ENCODE results near the gene SREBF1. TPM values are rescaled to one million over a fixed set of nuclear protein-coding genes. Genes with fewer than 3 reads are reported as not detected.

SREBF1 gene
- total and polyA plus RNA-seq, 10 of the 15 experiments (the other 5 are each of a cell fraction or from before 2014, with no cell fraction given): 1.4 to 84.6 (median 20.4) TPM

DNA sequence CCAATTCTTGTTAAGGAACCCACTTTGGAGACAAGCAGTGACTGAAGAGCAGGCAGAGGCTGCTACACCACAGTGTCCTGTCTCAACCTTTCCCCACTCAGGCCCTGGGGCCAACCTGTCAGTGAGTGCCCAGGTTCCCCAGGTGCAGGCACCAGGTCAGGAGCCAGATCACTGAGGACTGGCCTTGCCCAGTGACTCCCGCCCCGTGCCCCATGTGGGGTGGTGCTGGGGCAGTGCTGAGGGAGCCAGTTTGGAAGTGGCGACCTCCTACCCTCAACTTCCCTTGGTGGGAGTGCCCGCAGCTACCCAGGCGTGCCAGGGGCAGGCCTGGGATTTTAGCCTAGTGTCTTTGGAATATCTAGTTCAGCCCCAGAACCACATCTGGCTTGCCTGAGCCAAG is 29.3 kb downstream of the SREBF1 start:
- H2AFZ ChIP-seq (ENCODE audit: control insufficient read depth, low read depth, low read length): no peak overlapping the region
- ChIA-PET CTCF (interaction anchor here (0.7 to 0.8 kb wide), 2 partner anchors 23 to 131 kb away, joined by 3 read pairs; no protein-coding TSS in a partner anchor), RAD21 (ENCODE audit: unreplicated experiment) (no interaction called here), POLR2A (no interaction called here), SMC1A (ENCODE audit: uncharacterized antibody, unreplicated experiment) (interaction anchor here (1.6 to 1.7 kb wide), 2 partner anchors 47 to 54 kb away, joined by 5 to 6 read pairs; no protein-coding TSS in a partner anchor)
- H3K27ac ChIP-seq (ENCODE audit: control insufficient read depth, insufficient read depth): no peak overlapping the region
- no peaks in the 10 kb centered on the region for H3K27me3 ChIP-seq (replicated peaks in 1 of 2; ENCODE audit: control insufficient read depth in 2 of 2, insufficient read depth in 2 of 2, low read length in 1 of 2)
- H3K36me3 ChIP-seq (ENCODE audit: control insufficient read depth in 2 of 2, insufficient read depth in 2 of 2, low read length in 1 of 2): peaks cover 5 to 10% of the 10 kb centered on the region in 2 experiments; a peak in 3 of 4 replicates
- peaks cover 5% of the 10 kb centered on the region; the same call in 1 of the 2 replicates for H4K20me1 ChIP-seq (ENCODE audit: control insufficient read depth, insufficient read depth)
- ATAC-seq (no peak), DNase-seq (ENCODE audit: low read depth, low spot score) (no peak), FAIRE-seq (no peak)
- no peak overlapping the region for H3K4me2 ChIP-seq (ENCODE audit: control insufficient read depth, insufficient read depth)
- H3K4me1 ChIP-seq (ENCODE audit: control insufficient read depth, insufficient read depth, low read length): peaks cover 8% of the 10 kb centered on the region
- no peaks in the 10 kb centered on the region for H3K9me3 ChIP-seq (replicated peaks; ENCODE audit: control insufficient read depth, insufficient read depth, low read length)
- intact Hi-C loops (cut with micrococcal nuclease; ENCODE audit: unreplicated experiment): no loop called here
- in situ Hi-C loops (cut with MboI): loop anchor here (5.0 kb wide), 1 partner anchor 225 kb away; no protein-coding TSS in a partner anchor
- TF ChIP-seq, protein P1, sequence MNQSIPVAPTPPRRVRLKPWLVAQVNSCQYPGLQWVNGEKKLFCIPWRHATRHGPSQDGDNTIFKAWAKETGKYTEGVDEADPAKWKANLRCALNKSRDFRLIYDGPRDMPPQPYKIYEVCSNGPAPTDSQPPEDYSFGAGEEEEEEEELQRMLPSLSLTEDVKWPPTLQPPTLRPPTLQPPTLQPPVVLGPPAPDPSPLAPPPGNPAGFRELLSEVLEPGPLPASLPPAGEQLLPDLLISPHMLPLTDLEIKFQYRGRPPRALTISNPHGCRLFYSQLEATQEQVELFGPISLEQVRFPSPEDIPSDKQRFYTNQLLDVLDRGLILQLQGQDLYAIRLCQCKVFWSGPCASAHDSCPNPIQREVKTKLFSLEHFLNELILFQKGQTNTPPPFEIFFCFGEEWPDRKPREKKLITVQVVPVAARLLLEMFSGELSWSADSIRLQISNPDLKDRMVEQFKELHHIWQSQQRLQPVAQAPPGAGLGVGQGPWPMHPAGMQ (IDR thresholded peaks at IDR 0.05; ENCODE audit: borderline replicate concordance): no peak
- no peak for TF ChIP-seq IKZF2 (IDR thresholded peaks at IDR 0.05)
- TF ChIP-seq, protein P2, sequence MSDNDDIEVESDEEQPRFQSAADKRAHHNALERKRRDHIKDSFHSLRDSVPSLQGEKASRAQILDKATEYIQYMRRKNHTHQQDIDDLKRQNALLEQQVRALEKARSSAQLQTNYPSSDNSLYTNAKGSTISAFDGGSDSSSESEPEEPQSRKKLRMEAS (IDR thresholded peaks at IDR 0.05; ENCODE audit: low read depth, low read length): no peak
- TF ChIP-seq, protein P3, sequence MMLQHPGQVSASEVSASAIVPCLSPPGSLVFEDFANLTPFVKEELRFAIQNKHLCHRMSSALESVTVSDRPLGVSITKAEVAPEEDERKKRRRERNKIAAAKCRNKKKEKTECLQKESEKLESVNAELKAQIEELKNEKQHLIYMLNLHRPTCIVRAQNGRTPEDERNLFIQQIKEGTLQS (IDR thresholded peaks at IDR 0.05; ENCODE audit: borderline replicate concordance, extremely low read depth, low read depth, low read length): no peak
- no peak for TF ChIP-seq TCF3 (IDR thresholded peaks at IDR 0.05; ENCODE audit: borderline replicate concordance, insufficient read depth, low read depth, low read length)
- no peak for TF ChIP-seq FOS (IDR thresholded peaks at IDR 0.05; ENCODE audit: borderline replicate concordance, extremely low read depth, insufficient read length)
- no peak for TF ChIP-seq PML (IDR thresholded peaks at IDR 0.05; ENCODE audit: low read length)
- TF ChIP-seq, protein P4, sequence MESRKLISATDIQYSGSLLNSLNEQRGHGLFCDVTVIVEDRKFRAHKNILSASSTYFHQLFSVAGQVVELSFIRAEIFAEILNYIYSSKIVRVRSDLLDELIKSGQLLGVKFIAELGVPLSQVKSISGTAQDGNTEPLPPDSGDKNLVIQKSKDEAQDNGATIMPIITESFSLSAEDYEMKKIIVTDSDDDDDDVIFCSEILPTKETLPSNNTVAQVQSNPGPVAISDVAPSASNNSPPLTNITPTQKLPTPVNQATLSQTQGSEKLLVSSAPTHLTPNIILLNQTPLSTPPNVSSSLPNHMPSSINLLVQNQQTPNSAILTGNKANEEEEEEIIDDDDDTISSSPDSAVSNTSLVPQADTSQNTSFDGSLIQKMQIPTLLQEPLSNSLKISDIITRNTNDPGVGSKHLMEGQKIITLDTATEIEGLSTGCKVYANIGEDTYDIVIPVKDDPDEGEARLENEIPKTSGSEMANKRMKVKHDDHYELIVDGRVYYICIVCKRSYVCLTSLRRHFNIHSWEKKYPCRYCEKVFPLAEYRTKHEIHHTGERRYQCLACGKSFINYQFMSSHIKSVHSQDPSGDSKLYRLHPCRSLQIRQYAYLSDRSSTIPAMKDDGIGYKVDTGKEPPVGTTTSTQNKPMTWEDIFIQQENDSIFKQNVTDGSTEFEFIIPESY (IDR thresholded peaks at IDR 0.05): no peak
- WGBS (ENCODE audit: insufficient coverage, insufficient replicate concordance, low lambda C conversion rate, missing lambda C conversion rate): 98% methylated on average over 5 of the region's 5 CpGs
- H3K9ac ChIP-seq (ENCODE audit: control insufficient read depth, insufficient read depth, low read length): no peak overlapping the region
- no TSS peak for BruUV-seq (replicated peaks)
- H3K79me2 ChIP-seq (ENCODE audit: control insufficient read depth, insufficient read depth, low read length): no peaks in the 10 kb centered on the region
- no peak overlapping the region for H3K4me3 ChIP-seq

Data from GM12878 (cell line).